H1 (cell line): ENCODE results near the gene IRGQ. TPM values are rescaled to one million over a fixed set of nuclear protein-coding genes. Genes with fewer than 3 reads are reported as not detected.

Source experiments
- CTCF ChIA-PET: fragments of 300-600 bp; sonication (Branson Sonifier 250); formaldehyde crosslinking; loops from one replicate; lab custom pipeline; 2021; ENCODE audit not compliant: partially characterized antibody; lab: Charles Lee
- POLR2A ChIA-PET: fragments of 300-600 bp; sonication (Branson Sonifier 250); formaldehyde crosslinking; loops from one replicate; lab custom pipeline; 2021; ENCODE audit warnings: inconsistent platforms; ENCODE audit not compliant: partially characterized antibody; lab: Charles Lee
- DNase-seq, 2 experiments: peaks; one replicate each; pipeline versions ENCODE4 v3.0.0 to v3.0.0-alpha.2; 2010 to 2022; ENCODE audit warnings: low spot score in 2 of 2, low read depth in 1 of 2, mixed read lengths in 1 of 2
- FAIRE-seq: peaks from 2 replicates; lab custom pipeline; 2011; peaks lifted over from hg19 to GRCh38; lab: Jason Lieb, UNC
- H2AFZ ChIP-seq: 2 replicates; pipeline ENCODE4 v1.8.1; 2012; ENCODE audit warnings: low read length, inconsistent platforms
- H2AK5ac ChIP-seq: 2 replicates; pipeline ENCODE4 v1.6.1; 2013; ENCODE audit warnings: low read depth, low read length
- H2BK120ac ChIP-seq: replicated peaks from 2 replicates; pipeline ENCODE3; 2013; ENCODE audit warnings: low read depth, low read length, inconsistent platforms
- H2BK12ac ChIP-seq: 2 replicates; pipeline ENCODE4 v1.6.1; 2013; ENCODE audit warnings: low read depth, low read length
- H2BK15ac ChIP-seq: 2 replicates; pipeline ENCODE4 v1.6.1; 2013; ENCODE audit warnings: low read length
- H2BK20ac ChIP-seq: 2 replicates; pipeline ENCODE4 v1.6.1; 2013; ENCODE audit warnings: low read length
- H2BK5ac ChIP-seq: 2 replicates; pipeline ENCODE4 v1.6.1; 2013; ENCODE audit warnings: low read depth, low read length
- H3K14ac ChIP-seq: 2 replicates; pipeline ENCODE4 v1.6.1; 2013; ENCODE audit warnings: inconsistent platforms; ENCODE audit not compliant: insufficient read length
- H3K18ac ChIP-seq: 2 replicates; pipeline ENCODE4 v1.6.1; 2013; ENCODE audit warnings: low read length; ENCODE audit errors: extremely low read depth
- H3K23ac ChIP-seq: 2 replicates; pipeline ENCODE4 v1.6.1; 2013; ENCODE audit warnings: inconsistent platforms; ENCODE audit not compliant: insufficient read length
- H3K23me2 ChIP-seq: 2 replicates; pipeline ENCODE4 v1.6.1; 2013; ENCODE audit warnings: low read depth, low read length
- H3K27ac ChIP-seq: 2 replicates; pipeline ENCODE4 v1.6.1; 2011; ENCODE audit warnings: low read depth, low read length, inconsistent platforms
- H3K27me3 ChIP-seq, 4 experiments: replicated peaks in 1 of 4; 1 replicate in 1 of 4; 2 replicates in 3 of 4; pipeline versions ENCODE4 v1.6.1 to v1.8.1; 2011 to 2013; ENCODE audit warnings: low read length in 3 of 4, mild to moderate bottlenecking in 3 of 4, inconsistent platforms in 2 of 4, mixed read lengths in 2 of 4, moderate library complexity in 1 of 4; ENCODE audit not compliant: control insufficient read depth in 3 of 4, insufficient read depth in 3 of 4; ENCODE audit errors: extremely low read depth in 1 of 4
- H3K36me3 ChIP-seq, 4 experiments: 2 replicates each; pipeline versions ENCODE4 v1.6.1 to v1.8.1; 2011 to 2013; ENCODE audit warnings: mild to moderate bottlenecking in 4 of 4, low read length in 3 of 4, moderate library complexity in 2 of 4, control low read depth in 1 of 4, inconsistent platforms in 1 of 4; ENCODE audit not compliant: insufficient read depth in 4 of 4, control insufficient read depth in 2 of 4
- H3K4ac ChIP-seq: replicated peaks from 2 replicates; pipeline ENCODE3; 2013; ENCODE audit warnings: low read length, low read depth, mixed read lengths, inconsistent platforms; ENCODE audit not compliant: insufficient read length
- H3K4me1 ChIP-seq, 4 experiments: replicated peaks in 1 of 4; 1 replicate in 1 of 4; 2 replicates in 3 of 4; pipeline versions ENCODE4 v1.6.1 to v1.8.1; 2011 to 2013; ENCODE audit warnings: low read length in 3 of 4, inconsistent platforms in 2 of 4, mixed read lengths in 1 of 4; ENCODE audit not compliant: insufficient read depth in 4 of 4, control insufficient read depth in 3 of 4
- H3K4me2 ChIP-seq, 2 experiments: 2 replicates each; pipeline versions ENCODE4 v1.6.1 to v1.8.1; 2011 to 2013; ENCODE audit warnings: low read depth in 2 of 2, low read length in 2 of 2, control low read depth in 1 of 2, inconsistent platforms in 1 of 2, mild to moderate bottlenecking in 1 of 2; ENCODE audit not compliant: insufficient read depth in 1 of 2
- H3K4me3 ChIP-seq, 4 experiments: fragments of 200-600, 300-600 bp in 1 of 4; sonication (generic), shearing (Covaris generic), sonication (Bioruptor Twin) in 1 of 4; 2 replicates each; pipeline versions ENCODE4 v1.5.1 to v1.8.1; 2011 to 2016; ENCODE audit warnings: low read length in 4 of 4, low read depth in 3 of 4, control low read depth in 2 of 4, inconsistent platforms in 2 of 4, mild to moderate bottlenecking in 2 of 4, mixed read lengths in 1 of 4, moderate library complexity in 1 of 4; ENCODE audit not compliant: insufficient read depth in 2 of 4; ENCODE audit errors: extremely low read depth in 1 of 4
- H3K56ac ChIP-seq: replicated peaks from 2 replicates; pipeline ENCODE3; 2013; ENCODE audit warnings: low read depth, mild to moderate bottlenecking, mixed read lengths, low read length, inconsistent platforms; ENCODE audit not compliant: insufficient read length
- H3K79me1 ChIP-seq: 2 replicates; pipeline ENCODE4 v1.6.1; 2013; ENCODE audit warnings: low read depth, low read length, control low read depth
- H3K79me2 ChIP-seq, 2 experiments: 2 replicates each; pipeline versions ENCODE4 v1.6.1 to v1.8.1; 2012 to 2013; ENCODE audit warnings: low read length in 2 of 2, mild to moderate bottlenecking in 2 of 2, inconsistent platforms in 1 of 2; ENCODE audit not compliant: insufficient read depth in 2 of 2, control insufficient read depth in 1 of 2
- H3K9ac ChIP-seq, 4 experiments: replicated peaks in 1 of 4; 1 replicate in 1 of 4; 2 replicates in 3 of 4; pipeline versions ENCODE4 v1.6.1 to v1.8.1; 2011 to 2013; ENCODE audit warnings: low read depth in 3 of 4, low read length in 3 of 4, control low read depth in 2 of 4, mild to moderate bottlenecking in 2 of 4, moderate library complexity in 2 of 4, inconsistent platforms in 1 of 4; ENCODE audit errors: extremely low read depth in 1 of 4
- H3K9me3 ChIP-seq, 2 experiments: 2 replicates each; pipeline versions ENCODE4 v1.6.1 to v1.8.1; 2012 to 2013; ENCODE audit warnings: mild to moderate bottlenecking in 2 of 2, moderate library complexity in 2 of 2, control low read depth in 1 of 2, inconsistent platforms in 1 of 2, low read depth in 1 of 2, low read length in 1 of 2, mixed read lengths in 1 of 2; ENCODE audit not compliant: insufficient read depth in 2 of 2
- H4K20me1 ChIP-seq, 2 experiments: replicated peaks in 1 of 2; 2 replicates each; pipeline versions ENCODE3 to v1.8.1; 2011 to 2013; ENCODE audit warnings: inconsistent platforms in 2 of 2, low read length in 2 of 2, mild to moderate bottlenecking in 1 of 2; ENCODE audit not compliant: insufficient read depth in 2 of 2, control insufficient read depth in 1 of 2
- H4K5ac ChIP-seq: 2 replicates; pipeline ENCODE4 v1.6.1; 2013; ENCODE audit warnings: low read length, low read depth, mixed read lengths, inconsistent platforms; ENCODE audit not compliant: insufficient read length
- H4K8ac ChIP-seq: 2 replicates; pipeline ENCODE4 v1.8.0; 2013; ENCODE audit warnings: mild to moderate bottlenecking, moderate library complexity, low read length, inconsistent platforms; ENCODE audit not compliant: insufficient read depth; ENCODE audit errors: extremely low read depth
- H4K91ac ChIP-seq: replicated peaks from 2 replicates; pipeline ENCODE3; 2013; ENCODE audit warnings: low read length, mixed read lengths, inconsistent platforms; ENCODE audit not compliant: insufficient read length
- BCL11A ChIP-seq, 2 experiments: IDR thresholded peaks; one replicate each; pipeline ENCODE4 v1.6.1; 2011; ENCODE audit warnings: low read depth in 2 of 2, low read length in 2 of 2, mild to moderate bottlenecking in 2 of 2
- CHD1 ChIP-seq: IDR thresholded peaks from 2 replicates; pipeline ENCODE4 v1.6.1; 2012; ENCODE audit warnings: low read depth, low read length, improper control_type of control experiment
- CREB1 ChIP-seq: IDR thresholded peaks from 2 replicates; pipeline ENCODE4 v1.6.1; 2012; ENCODE audit warnings: inconsistent platforms
- POU5F1 ChIP-seq: IDR thresholded peaks from 2 replicates; pipeline ENCODE4 v1.6.1; 2011; ENCODE audit warnings: low read depth, mild to moderate bottlenecking, low read length, moderate library complexity
- TBP ChIP-seq: IDR thresholded peaks from 2 replicates; pipeline ENCODE4 v1.6.1; 2011; ENCODE audit warnings: low read depth, low read length, improper control_type of control experiment
- WGBS, 2 experiments: shearing (Covaris generic) in 1 of 2; methylation state at CpG; one replicate each; pipeline versions ENCODE4 v1.1.6 to v1.1.7; 2013 to 2015; ENCODE audit warnings: low lambda C conversion rate in 2 of 2, mixed read lengths in 2 of 2, inconsistent platforms in 1 of 2, low coverage in 1 of 2, missing lambda C conversion rate in 1 of 2; ENCODE audit not compliant: insufficient replicate concordance in 2 of 2, insufficient coverage in 1 of 2, insufficient read length in 1 of 2; ENCODE audit errors: extremely low coverage in 1 of 2, missing lambda C conversion rate in 1 of 2; 5-methylcytosine and 5-hydroxymethylcytosine counted together
- polyA plus RNA-seq, 7 experiments: library from polyadenylated mRNA; depleted of rRNA in 3 of 7; stranded (reverse) in 5 of 7; unstranded in 2 of 7; fragments of >200 nt in 5 of 7; fragments of 200-250 nt in 2 of 7; gene quantifications; 1 replicate in 5 of 7; 2 replicates in 1 of 7; 4 replicates in 1 of 7; pipeline versions ENCODE4 v1.2.1 to v1.2.3, GENCODE V29; 2011 to 2013; ENCODE audit warnings: missing spikeins in 2 of 7, mixed read lengths in 2 of 7
- total RNA-seq: library from RNA; stranded (reverse); fragmentation: NEBNext Ultra II Directional; extraction: Animal tissue kit (Norgen Biotek cat#: 25700); gene quantifications from 2 replicates; pipeline ENCODE4 v1.2.1, GENCODE V29; 2021

The IRGQ gene
- total and polyA plus RNA-seq, 2 of the 8 experiments (the other 6 are each of a cell fraction or from before 2014, with no cell fraction given): 16.0 to 42.9 TPM

GRCh38 chr19:43598445-43599240, 2.7 kb upstream of the IRGQ start:
- peaks cover 2 to 6% (median 3%) of the 10 kb centered on the region in 4 experiments; a peak in 6 of 7 replicates for H3K4me1 ChIP-seq
- no peaks in the 10 kb centered on the region for H3K9me3 ChIP-seq
- no peak overlapping the region for H3K4me3 ChIP-seq
- no peak overlapping the region; the same call in 1 of the 2 replicates for H4K8ac ChIP-seq
- H3K9ac ChIP-seq: no peak overlapping the region
- CTCF ChIA-PET: interaction anchor here (0.5 to 6.5 kb wide), 12 partner anchors 9 to 942 kb away, joined by 3 to 92 read pairs (median 5); partner anchors contain the start of gene ZNF575
- peaks cover 2 to 12% (median 6%) of the 10 kb centered on the region in 4 experiments; a peak in 4 of 8 replicates for H3K36me3 ChIP-seq
- H3K18ac ChIP-seq: no peak overlapping the region
- H2AK5ac ChIP-seq: no peak overlapping the region
- no peaks in the 10 kb centered on the region for H3K27me3 ChIP-seq
- H3K79me1 ChIP-seq: peaks cover 7% of the 10 kb centered on the region; the same call in 1 of the 2 replicates
- no peak overlapping the region for H2BK12ac ChIP-seq
- FAIRE-seq: no peak
- 87% methylated on average over 17 of the region's 19 CpGs; no CpG with 5 or more reads in 1 of the 2 experiments for WGBS, 2 experiments
- POLR2A ChIA-PET: interaction anchor here (0.6 to 3.1 kb wide), 5 partner anchors 8 to 69 kb away, joined by 3 to 17 read pairs (median 3); no protein-coding TSS in a partner anchor
- no peak for DNase-seq
- no peak overlapping the region for H2BK5ac ChIP-seq
- H3K27ac ChIP-seq: no peak overlapping the region
- no peak overlapping the region for H2AFZ ChIP-seq
- H3K4me2 ChIP-seq: no peak overlapping the region; a peak in 1 of 4 replicates
- H4K91ac ChIP-seq: no peak overlapping the region
- H2BK20ac ChIP-seq: no peak overlapping the region
- H3K56ac ChIP-seq: no peak overlapping the region
- H3K23ac ChIP-seq: no peak overlapping the region
- H2BK120ac ChIP-seq: no peak overlapping the region
- peaks cover 0 to 3% of the 10 kb centered on the region in 2 experiments for H4K20me1 ChIP-seq
- H3K14ac ChIP-seq: no peak overlapping the region
- H3K23me2 ChIP-seq: peaks cover 16% of the 10 kb centered on the region; the same call in 1 of the 2 replicates
- H4K5ac ChIP-seq: no peak overlapping the region
- no peak overlapping the region for H3K4ac ChIP-seq
- H2BK15ac ChIP-seq: no peak overlapping the region
- TF ChIP-seq TBP (no peak), CHD1 (no peak), POU5F1 (no peak), BCL11A (IDR thresholded peaks at IDR 0.05; ENCODE audit: low read depth in 2 of 2, low read length in 2 of 2) (no peak), CREB1 (no peak)
- H3K79me2 ChIP-seq: peaks cover 5 to 20% of the 10 kb centered on the region in 2 experiments
